Pulmonary artery endothelial cell (primary cell): Measurements from ENCODE around the gene AKIRIN1. TPM values are rescaled to one million over a fixed set of nuclear protein-coding genes. Genes with fewer than 3 reads are reported as not detected.
"Not testable (repeated sequence)": the region's sequence is repeated elsewhere in the genome, so short reads cannot be mapped to it uniquely, and the experiment has no call there.

Experiments used
- DNase-seq: peaks from one replicate; pipeline ENCODE4 v3.0.0-alpha.2; 2011; ENCODE audit warnings: low read depth, low spot score
- total RNA-seq: library from RNA; depleted of rRNA; stranded (reverse); fragments of >200 nt; gene quantifications from 2 replicates; pipeline ENCODE4 v1.2.3, GENCODE V29; 2014

Gene AKIRIN1
- total RNA-seq, 1 donor from 2014 or later, result 40.7 TPM

DNA sequence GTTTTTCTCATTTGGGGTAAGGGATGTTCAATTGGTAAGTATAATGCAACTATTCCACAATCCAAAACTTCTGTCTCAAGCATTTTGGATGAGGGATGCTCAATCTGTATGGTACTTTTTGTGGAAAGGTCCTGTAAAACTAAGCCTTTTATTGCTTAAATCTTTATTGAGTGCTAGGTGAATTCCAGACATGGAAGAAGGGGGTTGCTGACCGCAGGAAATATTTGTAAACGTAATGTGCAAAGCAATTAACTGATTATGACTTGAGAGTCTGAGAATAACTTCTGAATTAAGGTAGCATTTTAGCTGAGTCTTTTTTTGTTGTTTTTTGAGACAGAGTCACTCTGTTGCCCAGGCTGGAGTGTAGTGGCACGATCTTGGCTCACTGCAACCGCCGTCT lies 3.1 kb downstream of the AKIRIN1 start:
- no peak for DNase-seq

DNA sequence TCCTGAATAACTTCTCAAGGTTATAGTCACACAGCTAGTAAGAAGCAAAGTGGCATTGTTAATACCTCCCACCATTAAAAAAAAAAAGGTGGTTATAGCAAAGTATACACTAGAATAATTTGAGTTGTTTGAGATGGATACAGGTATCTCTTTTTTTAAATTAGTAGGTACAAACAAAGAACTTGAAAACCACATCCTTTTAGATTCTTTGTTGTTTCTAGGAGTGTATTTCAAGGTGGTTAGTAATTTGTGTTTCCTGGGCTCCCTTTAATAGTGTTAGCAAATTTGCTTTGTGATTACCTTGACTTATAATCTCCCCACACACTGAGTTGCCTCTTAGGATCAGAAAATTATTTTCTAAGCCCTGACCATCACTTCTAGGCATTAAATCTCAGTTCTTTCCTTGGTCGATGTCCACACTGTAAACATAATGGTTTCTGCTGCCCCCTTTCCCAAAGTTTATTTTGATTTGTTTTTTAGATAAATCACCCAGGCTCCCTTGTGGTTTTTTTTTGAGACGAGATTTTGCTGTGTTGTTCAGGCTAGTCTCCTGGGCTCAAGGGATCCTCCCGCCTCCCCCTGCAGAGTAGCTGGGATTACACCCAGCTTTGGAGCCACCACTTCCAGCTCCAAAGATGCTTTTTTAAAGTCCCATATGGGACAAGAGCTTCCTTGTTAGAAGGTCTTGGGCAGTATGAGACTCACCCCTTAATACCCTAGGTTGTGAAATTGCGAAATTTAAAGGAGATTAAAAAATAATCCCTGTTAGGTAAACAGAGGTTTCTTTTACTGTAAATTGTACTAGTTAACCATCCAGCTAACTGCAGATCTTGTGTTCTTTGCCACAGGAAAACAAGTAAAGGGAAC lies 6.2 kb downstream of the AKIRIN1 start:
- no peak for DNase-seq

DNA sequence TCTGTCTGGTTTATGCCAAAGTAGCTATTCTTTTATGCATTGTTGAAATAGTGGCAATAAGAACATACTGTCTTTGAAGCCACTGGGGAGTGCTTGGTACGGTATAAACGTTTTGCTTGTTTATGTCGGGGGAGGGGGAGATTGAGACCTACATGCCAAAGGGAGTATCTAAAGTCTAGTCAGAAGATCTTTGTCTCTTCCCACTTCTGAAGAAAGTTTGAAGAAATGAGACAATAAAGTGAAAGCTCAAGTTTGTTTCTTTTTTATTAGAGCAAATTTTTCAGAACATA lies 6.8 kb downstream of the AKIRIN1 start:
- DNase-seq, result no peak

DNA sequence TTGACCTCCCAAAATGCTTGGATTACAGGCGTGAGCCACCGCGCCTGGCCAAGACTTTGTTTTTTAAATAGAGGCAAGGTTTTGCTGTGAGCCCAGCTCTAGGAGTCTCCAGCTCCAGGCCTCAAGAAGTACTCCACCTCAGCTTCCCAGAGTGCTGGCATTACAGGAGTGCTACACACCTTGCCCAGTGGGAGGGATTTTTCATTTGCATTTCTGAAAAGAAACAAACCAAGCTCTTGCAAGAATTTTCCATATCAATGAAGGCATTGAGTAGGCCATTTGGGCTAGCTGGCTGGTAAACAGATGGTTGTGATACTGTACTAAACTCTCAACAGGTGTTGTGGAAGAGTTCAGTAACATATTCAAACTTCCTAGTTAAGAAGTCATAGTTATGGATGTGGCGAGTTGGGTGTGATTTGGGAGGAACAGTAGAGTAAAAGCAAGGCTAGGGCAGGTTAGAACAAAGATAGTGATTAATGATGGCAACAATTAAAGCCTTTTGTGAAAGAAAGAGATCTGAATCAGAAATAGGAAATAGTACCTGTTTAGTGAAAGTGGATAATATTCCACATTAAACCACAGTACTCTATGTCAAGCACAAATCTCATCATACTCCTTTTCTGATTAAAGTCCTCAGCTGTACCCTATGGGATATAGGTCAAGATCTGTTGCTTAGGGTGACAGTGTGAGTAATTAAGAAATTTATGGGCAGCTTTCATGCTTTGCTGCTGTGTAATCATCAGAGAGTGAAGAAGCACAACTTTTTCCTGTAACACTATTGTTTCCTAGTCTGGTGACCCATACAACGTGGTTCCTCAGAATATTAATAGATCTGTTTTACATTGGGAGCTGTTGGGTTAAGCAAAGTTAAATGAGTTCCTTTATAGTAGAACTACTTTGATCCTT lies 10.7 kb downstream of the AKIRIN1 start:
- DNase-seq, result no peak

DNA sequence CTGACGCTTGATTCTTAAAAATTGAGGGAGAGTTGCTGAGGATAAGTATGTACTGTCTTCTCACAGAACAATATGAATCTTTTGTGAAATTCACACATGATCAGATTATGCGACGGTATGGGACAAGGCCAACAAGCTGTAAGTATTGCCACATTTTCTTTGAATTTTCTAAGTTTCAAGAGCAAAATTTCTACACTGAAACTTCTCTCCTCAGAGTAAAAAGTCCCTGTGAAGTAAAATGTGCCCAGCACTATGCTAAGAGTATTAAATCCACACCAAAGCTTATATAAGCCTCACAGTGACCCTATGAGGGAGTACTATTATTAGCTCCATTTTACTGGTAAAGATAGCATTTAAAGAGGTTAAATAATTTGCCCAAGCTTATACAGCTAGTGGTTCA lies 12.2 kb downstream of the AKIRIN1 start:
- no peak for DNase-seq

DNA sequence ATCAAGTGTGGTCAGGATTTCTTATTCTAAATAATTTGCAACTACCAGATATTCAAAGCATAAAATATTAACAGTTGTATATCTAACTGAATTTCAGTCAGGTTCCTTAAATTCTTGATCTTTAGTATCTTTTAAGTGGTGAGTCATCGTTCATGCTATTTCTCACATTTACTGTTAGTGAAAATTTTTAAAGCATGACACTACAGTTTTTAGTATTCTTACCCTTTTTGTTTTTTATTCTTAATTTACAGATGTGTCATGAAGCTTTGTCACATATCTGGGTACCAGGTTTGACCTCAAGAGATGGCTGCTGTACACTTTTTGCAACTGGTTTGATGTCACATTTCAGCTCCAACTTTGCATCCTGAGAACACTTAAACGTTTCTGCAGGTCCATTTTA lies 12.7 kb downstream of the AKIRIN1 start:
- DNase-seq, result no peak

DNA sequence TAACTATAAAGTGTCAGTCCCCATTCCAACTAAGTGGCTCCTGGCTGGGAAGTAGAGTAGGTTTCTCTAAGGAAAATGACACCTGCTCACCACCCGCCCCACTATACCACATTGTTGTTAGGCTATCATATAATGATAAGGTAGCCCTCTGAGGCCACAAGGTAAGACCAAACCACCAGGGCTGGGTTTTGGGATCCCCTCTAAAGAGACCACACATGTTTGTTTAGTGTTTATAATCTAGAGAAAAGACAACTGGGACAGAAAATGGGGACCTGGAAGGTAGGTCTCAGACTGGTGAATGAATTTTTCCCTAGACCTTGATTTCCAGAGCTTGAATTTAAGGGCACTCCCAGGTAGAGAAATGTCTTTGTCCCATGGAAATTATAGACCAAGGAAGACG lies 15.2 kb downstream of the AKIRIN1 start:
- DNase-seq, result no peak

DNA sequence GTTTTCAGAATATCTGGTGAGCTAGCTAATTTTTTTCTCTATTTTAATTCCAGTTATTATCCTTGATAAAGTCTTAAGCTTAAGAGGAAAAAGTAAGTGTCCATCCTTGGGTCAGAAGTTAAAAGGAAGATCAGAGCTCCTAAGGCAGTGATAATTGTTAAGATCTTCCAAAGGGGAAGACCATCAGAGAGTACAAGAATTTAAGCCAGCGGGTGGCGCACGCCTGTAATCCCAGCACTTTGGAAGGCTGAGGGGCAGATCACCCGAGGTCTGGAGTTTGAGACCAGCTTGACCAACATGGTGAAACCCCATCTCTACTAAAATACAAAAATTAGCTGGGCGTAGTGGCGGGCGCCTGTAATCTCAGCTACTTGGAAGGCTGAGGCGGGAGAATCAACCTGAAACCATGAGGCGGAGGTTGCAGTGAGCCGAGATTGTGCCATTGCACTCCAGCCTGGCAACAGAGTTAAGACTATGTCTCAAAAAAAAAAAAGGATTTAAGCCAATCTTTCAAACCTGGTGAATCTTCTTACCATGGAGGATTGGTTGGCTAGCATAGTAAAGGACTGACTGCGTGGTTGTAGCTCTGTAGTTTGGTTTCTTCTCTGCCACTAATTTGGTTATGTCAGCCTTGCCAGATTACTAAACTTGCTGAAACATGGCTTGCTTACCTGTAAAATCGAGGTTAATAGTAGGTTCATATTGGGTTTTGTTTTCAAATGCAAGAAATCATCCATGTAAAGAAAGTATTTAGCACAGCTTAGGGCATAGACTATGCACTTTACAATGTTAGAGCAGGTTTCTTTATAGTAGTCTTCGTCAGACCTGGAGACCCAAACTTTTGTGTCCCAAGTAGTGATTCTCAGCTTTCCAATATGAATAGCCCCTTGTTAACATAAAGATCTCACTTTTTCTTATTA lies 15.9 kb downstream of the AKIRIN1 start:
- no peak for DNase-seq

DNA sequence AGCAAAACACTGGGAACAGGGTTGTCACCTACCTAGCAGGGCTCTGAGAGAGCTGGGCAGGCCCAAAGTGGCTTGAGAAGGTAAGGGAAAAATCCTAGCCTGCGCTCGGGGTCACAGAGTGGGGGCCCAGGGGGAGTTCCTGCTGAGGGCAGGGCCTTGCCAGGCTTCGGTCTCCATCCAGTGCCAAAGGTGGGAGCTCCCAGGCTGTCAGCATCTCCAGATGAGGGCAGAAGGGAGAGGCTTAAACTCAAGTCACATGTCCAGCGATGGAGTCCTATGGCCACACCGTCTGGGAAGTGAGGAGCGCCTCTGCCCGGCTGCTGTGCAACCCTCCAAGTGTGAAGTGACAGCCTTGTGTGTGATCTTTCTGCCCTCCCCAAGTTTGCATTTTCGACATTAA lies 23.9 kb downstream of the AKIRIN1 start:
- DNase-seq, result not testable (repeated sequence)

DNA sequence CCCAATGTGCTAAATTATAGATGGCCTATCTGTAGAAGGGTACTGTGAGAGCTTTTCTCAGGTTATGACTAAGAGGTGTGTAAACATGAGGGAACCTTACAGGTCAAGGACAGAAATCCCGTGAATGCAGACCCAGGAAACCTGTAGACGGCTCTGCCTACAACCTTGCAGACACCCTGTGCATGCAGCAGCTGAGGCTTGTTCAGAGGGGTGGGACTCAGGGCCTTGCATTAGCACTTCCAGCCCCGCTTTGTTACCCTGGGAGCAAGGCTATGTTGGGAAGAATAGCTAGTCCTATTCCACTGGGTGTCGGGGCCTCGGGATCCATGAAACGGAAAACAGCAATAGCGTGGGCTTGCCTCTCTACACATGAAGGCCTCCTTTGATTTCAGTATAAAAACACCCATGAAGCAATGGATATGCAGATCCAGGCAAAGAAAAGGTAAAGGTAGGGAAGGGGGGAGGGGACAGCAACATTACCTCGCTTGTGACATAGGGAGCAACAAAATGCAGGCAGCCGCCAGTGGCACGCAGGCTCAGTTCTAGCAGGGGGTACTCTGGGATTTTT lies 25.6 kb downstream of the AKIRIN1 start:
- no peak for DNase-seq

DNA sequence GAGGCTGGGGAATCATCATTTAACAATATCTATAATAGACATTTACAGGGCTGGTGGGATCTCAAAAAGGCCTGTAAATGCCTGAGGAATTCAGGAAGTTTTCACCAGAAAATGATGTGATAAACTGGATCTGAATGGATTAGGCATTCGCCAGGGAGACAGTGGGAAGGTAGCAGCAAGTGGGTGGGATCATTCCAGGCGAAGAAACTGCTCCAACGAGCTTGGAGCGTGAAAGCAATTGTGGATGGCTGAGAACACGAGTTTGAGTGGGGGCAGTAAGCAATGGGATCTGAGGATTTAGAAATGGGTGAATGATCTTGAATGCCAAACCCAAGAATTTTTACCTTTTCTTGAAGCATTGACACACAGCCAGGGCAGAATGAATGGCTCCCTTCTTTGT lies 26.2 kb downstream of the AKIRIN1 start:
- no peak for DNase-seq

DNA sequence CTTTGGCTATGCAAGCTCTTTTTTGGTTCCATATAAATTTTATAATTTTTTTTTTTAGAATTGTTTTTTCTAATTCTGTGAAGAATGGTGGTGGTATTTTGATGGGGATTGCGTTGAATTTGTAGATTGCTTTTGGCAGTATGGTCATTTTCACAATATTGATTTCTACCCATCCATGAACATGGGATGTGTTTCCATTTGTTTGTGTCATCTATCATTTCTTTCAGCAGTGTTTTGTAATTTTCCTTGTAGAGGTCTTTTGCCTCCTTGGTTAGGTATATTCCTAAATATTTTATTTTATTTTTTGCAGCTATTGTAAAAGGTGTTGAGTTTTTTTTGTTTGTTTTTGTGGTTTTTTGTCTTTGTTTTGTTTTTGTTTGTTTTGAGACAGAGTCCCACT lies 29.4 kb downstream of the AKIRIN1 start:
- DNase-seq, result not testable (repeated sequence)

DNA sequence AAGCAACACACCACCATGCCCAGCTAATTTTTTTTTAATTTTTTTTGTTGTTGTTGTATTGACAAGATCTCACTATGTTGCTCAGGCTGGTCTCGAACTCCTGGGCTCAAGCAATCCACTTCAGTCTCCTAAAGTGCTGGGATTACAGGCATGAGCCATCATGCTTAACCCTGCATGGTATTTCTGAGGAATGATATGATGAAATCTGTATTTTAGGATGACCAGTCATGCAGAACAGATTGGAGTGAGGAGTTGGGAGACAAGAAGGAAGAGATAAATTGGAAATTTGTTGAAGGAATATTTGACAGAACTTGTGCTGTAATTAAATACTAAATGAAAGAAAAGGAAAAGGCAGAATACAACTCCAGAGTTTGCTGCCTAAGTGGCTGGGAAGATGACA lies 30.4 kb downstream of the AKIRIN1 start:
- DNase-seq, result no peak

DNA sequence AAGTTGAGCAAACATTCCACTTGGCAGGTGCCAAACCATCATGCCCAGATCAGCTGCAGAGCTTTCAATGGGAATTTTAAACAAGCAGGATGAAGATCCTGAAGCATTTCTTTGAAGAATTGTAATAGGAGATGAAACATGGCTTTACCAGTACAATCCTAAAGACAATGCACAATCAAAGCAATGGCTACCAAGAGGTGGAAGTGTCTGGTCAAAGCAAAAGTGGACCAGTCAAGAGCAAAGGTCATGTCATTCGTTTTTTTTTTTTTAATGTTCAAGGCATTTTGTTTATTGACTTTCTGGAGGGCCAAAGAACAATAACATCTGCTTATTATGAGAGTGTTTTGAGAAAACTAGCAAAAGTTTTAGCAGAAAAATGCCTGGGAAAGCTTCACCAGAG lies 32.1 kb downstream of the AKIRIN1 start:
- no peak for DNase-seq

DNA sequence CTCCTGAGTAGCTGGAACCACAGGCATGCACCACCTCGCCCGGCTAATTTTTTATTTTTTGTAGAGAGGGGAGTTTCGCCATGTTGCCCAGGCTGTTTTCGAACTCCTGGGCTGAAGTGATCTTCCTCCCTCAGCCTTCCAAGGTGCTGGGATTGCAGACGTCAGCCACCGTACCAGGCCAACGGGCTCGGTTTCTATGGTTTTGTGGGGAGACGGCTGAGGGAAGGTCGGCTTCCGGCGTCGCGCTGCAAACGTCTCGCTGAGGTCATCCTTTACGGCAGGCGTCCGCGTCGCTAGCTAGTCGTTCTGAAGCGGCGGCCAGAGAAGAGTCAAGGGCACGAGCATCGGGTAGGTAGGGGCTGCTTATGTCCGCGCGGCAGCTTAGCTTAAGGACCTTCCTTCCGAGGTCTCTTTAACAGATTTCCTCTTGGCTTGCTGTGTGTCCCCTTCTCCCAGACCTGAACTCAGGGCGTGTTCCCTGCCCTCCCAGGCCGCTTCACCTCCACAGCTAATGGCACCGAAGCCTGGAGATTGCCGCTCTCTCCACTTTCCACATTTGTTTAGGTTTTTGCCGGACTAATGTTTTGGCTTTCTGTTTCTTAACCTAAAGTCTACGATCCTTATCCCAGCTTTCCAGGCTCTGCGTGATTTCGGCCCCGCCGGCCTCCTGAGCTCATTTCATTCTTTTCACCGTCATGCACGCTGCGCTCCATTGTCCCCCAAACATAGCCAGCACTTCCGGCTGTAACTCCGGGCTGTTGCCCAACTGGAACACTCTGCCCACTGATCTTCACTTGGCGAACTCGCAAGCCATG lies 35.2 kb downstream of the AKIRIN1 start, which contains the start of gene NDUFS5:
NDUFS5 (plus strand) TSS at position 300 of the 815 bp plus-strand sequence. CDS start 2,375 bp downstream, outside the sequence.
- peak; percentile 76 for DNase-seq

DNA sequence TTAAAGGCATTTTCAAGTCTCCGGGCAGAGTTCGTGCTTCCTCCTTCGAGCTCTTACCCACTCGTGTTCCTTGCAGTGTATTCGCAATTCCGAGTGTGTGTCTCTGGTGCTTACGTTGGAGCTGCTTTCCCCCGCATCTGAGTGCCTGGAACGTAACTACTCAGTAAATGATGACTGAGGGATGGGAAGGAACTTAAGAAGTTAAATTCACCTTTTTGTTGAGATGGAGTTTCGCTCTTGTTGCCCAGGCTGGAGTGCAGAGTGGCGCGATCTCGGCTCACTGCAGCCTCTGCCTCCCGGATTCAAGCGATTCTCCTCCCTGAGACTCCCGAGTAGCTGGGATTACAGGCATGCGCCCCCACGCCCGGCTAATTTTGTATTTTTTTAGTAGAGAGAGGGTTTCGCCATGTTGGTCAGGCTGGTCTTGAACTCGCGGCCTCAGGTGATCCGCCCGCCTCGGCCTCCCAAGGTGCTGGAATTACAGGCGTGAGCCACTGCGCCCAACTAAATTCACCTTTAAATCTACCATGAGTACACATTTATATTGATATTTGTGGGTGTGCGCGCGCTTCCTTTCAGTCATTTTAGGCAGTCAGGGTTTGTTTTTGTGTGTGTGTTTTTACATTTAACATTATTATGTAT lies 35.9 kb downstream of the AKIRIN1 start:
- no peak for DNase-seq

DNA sequence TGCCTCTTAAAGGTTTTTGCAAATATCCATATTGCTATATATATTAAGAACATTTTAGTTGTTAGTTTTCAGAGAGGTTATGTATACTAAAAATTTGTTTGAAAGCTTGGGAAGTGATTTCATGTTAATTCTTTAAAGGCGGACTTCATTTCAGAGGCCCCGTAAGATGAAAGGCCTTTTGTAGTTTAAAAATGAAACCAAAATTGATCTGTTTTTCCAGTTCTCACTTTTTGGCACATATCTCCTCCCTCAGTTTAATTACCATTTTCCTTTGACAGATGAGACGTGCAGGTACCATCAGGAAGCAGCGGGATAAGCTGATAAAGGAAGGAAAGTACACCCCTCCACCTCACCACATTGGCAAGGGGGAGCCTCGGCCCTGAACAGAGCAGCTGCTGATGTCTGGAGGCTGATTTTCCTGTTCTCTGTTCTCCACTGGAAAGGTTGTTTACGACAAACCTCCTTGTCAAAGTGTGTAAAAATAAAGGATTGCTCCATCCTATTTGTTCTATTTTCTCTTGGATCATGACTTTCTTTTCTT lies 43.1 kb downstream of the AKIRIN1 start:
- DNase-seq, result no peak

DNA sequence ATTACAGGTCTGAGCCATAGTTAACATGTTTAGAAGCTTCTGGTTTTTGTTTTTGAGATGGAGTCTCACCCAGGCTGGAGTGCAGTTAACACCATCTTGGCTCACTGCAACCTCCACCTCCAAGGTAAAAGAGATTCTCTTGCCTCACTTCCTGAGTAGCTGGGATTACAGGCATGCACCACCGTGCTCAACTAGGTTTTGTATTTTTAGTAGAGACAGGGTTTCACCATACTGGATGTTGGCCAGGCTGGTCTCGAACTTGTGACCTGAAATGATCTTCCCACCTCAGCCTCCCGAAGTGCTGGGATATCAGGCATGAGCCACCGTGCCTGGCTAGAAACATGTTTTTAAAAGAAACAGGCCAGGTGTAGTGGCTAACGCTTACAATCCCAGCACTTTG lies 45.6 kb downstream of the AKIRIN1 start:
- no peak for DNase-seq

DNA sequence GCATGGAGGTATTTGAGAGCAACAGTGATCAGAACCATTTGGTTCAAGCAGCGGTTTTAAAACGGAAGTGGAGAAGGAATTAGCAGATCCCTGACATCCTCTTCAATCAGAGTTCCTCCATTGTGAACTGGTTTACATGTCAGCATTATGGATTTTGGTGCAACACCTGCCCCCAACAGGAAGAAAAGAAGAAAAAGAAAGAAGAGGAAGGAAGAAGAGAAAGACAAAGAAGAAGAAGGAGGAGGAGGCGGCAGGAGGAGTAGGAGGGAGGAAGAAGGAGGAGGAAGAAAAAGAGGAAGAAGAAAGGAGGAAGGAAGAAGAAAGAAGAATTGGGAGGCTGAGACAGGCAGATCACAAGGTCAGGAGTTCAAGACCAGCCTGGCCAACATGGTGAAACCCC lies 52.4 kb downstream of the AKIRIN1 start:
- DNase-seq, result no peak
